Stimulated activated CD4-positive, alpha-beta T cell treated with anti-CD3 and anti-CD28 coated beads, Interleukin-12 subunit alpha, Interleukin-12 subunit beta, amount 100 ng/mL, for 24 hours (primary cell): ENCODE data around the gene SHKBP1.
"Not testable (repeated sequence)": the region's sequence is repeated elsewhere in the genome, so short reads cannot be mapped to it uniquely, and the experiment has no call there.

Source experiments
- DNase-seq, 2 experiments: peaks; one replicate each; pipeline ENCODE4 v3.0.0-alpha.2; 2020; ENCODE audit warnings: low read depth in 2 of 2

SHKBP1 gene

DNA sequence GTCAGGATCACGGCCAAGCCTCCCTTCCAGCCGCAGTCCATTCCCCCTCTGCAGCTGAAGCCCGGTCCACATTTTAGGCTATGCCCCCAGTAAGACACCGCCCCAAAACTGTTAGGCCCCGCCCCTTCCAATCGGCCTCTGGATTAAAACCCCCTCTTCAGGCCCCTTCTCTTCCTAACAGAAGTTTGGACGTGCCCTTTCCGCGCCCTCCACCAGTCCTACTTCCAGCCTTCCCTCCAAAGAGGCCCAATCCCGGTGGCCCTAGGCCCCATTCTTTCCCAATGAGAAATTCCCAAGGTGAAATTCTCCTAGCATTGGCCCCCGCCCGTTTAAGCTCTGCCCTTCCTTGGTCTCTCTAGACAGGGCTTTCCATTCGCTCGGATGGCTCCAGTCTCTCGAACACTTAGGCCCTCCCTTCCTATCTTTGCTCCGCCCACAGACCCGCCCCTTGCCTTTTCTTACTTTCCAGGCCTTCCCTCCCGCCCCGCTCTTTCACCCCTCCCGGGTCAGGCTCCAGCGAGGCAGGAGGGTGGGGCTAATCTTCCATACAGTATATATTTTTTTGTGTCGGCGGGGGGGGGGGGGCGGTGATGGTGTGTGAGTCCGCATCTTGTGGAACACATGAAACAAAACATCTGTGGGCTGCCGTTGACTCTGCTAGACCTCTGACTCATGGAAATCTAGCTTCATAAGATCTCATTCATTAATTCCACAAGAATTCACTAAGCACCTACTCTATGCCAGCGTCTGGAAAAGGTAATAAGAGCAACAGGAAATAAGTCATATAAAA lies 38.1 kb downstream of the SHKBP1 start:
- DNase-seq: peak; percentile 92 to 99

- DNase-seq: no peak
Measured at GRCh38 chr19:40616178-40616577, 39.5 kb downstream of the SHKBP1 start.

GRCh38 chr19:40616941-40617340 lies 40.3 kb downstream of the SHKBP1 start:
- DNase-seq: no peak

- no peak for DNase-seq
Measured at GRCh38 chr19:40617961-40618360, 41.3 kb downstream of the SHKBP1 start.

- no peak for DNase-seq
Measured at GRCh38 chr19:40619333-40620160, 42.9 kb downstream of the SHKBP1 start.

DNA sequence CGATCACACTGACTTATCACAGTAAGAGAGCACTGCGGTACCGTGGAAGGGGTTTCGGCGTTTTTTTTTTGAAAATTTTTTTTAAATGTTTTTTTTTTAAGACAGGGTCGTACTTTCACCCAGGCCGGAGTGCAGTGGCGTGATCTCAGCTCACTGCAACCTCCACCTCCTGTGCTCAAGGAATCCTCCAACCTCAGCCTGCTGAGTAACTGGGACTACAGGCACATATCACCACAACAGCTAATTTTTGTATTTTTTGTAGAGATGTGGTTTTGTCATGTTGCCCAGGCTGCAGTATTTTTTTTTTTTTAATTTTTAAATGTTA lies 43.5 kb downstream of the SHKBP1 start:
- no peak for DNase-seq

DNA sequence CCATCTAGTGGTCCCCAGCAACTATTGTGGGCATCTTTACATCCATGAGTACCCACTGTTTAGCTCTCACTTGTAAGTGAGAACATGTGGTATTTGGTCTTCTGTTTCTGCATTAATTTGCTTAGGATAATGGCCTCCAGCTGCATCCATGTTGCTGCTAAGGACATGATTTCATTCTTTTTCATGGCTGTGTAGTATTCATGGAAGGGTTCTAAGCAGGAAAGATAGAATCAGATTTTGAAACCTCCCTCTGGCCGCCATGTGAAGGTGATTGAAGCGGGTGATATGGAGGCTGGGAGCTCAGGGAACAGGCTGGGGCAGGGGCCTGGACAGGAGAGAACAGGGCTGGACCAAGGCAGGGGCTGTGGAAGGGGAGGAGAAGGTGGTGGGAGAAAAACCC lies 44.6 kb downstream of the SHKBP1 start:
- no peak for DNase-seq

GRCh38 chr19:40621966-40622772 lies 45.5 kb downstream of the SHKBP1 start:
- no peak for DNase-seq

DNA sequence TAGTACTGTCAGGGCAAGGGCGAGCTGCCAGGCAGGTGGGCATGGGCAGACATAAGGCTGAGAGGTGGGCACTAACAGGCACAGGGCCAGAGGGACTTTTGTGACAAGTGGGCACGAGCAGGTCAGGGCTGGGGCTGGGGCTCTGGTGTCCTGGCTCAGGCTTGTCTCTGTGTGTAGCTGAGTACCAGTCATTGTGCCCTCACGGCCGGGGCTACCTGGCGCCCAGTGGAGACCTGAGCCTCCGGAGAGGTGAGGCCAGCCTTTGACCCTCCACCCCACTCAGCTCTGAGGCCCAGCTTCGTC lies 46.1 kb downstream of the SHKBP1 start:
- DNase-seq: no peak

- no peak for DNase-seq
Measured at GRCh38 chr19:40623403-40624251, 47.0 kb downstream of the SHKBP1 start.

DNA sequence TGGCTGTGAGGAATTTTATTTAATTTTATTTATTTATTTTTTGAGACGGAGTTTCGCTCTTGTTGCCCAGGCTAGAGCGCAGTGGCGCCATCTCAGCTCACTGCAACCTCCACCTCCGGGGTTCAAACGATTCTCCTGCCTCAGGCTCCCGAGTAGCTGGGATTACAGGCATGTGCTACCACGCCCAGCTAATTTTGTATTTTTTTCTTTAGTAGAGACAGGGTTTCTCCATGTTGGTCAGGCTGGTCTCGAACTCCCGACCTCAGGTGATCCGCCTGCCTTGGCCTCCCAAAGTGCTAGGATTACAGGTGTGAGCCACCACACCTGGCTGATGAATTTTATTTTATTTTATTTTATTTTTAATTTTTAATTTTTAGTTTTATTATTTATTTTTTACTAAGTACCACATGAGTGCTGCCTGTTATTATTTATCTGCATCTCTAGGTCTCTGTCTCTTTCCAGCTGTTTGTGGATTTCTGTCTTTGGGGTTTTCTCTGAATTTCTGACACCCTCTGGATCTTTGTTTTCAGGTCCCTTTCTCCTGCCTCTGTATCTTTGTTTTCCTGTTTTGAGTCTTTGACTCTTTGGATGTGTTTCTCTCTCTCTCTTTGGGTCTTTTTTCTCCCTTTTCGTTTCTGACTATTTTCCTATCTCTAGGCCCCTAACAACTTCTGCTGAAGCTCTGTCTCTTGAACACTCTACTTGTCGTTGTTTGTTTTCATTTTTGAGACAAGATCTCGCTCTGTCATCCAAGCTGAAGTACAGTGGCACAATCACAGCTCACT lies 47.9 kb downstream of the SHKBP1 start:
- not testable (repeated sequence) for DNase-seq

DNA sequence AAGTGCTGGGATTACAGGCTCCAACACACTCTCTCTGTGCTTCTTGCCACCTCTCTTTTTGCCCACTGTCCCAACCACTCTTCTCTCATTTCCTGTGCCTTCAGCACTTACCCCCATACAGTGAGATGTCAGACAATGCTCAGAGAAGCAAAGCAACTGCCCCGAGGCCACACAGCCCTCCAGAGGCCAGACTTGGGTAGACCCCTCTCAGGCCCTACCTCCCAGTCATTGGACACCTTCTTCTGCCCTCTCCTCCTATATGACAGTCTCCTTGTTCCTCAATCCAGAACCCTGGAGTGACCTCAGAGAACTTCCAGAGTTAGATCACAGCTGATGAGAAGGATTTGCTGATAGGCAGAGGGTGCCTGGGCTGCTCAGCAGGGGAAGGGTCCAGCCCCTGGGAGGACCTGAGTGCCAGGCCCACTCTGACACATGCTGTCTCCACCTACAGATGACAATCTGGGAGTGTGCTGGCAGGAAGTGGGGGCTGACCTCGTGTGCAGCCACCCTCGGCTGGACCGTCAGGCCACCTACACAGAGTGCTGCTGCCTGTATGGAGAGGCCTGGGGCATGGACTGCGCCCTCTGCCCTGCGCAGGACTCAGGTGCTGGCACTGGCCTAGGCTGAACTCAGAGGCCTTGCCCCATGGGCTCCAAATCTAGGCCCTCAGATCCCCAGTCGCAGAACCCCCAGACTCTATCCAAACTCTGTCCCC lies 48.9 kb downstream of the SHKBP1 start:
- no peak for DNase-seq

DNA sequence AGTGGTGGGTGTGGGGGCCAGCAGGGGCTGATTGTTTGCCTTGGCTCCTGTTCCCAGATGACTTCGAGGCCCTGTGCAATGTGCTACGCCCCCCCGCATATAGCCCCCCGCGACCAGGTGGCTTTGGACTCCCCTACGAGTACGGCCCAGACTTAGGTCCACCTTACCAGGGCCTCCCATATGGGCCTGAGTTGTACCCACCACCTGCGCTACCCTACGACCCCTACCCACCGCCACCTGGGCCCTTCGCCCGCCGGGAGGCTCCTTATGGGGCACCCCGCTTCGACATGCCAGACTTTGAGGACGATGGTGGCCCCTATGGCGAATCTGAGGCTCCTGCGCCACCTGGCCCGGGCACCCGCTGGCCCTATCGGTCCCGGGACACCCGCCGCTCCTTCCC lies 50.2 kb downstream of the SHKBP1 start:
- no peak for DNase-seq

DNA sequence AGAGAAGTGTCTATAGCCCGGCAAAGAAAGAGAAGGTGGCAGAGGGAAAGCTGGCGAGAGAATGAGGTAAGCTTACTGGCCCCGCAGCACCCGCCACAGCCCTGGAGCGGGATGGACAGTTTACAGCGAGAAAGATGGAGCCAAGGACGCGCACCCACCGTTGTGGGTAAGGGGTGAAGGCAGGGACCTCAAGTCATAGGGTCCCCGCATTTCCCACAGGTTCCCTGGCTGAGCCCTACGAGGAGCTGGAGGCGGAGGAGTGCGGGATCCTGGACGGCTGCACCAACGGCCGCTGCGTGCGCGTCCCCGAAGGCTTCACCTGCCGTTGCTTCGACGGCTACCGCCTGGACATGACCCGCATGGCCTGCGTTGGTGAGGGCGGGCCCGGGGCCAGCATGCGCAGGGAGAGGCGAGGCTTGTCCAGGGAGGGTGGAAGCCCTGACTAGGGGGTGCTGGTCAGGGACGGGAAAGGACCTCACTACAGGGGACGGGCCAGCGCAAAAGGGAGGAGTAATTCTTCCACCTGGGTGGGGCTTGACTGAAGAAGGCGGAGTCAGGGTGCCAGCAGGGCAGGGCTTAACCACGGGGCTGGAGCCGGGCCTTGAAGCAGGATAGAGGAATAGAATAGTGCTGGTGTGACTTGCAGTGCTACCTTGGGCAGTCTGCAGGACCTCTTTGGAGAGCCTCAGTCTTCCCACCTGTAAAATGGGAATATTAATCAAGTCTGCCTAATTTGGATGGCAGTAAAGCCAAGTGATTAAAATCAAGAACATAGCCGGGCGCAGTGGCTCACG lies 51.0 kb downstream of the SHKBP1 start:
- DNase-seq: no peak

- DNase-seq: no peak
Measured at GRCh38 chr19:40629346-40629745, 52.7 kb downstream of the SHKBP1 start.

- DNase-seq: no peak
Measured at GRCh38 chr19:40630571-40631160, 54.0 kb downstream of the SHKBP1 start.

DNA sequence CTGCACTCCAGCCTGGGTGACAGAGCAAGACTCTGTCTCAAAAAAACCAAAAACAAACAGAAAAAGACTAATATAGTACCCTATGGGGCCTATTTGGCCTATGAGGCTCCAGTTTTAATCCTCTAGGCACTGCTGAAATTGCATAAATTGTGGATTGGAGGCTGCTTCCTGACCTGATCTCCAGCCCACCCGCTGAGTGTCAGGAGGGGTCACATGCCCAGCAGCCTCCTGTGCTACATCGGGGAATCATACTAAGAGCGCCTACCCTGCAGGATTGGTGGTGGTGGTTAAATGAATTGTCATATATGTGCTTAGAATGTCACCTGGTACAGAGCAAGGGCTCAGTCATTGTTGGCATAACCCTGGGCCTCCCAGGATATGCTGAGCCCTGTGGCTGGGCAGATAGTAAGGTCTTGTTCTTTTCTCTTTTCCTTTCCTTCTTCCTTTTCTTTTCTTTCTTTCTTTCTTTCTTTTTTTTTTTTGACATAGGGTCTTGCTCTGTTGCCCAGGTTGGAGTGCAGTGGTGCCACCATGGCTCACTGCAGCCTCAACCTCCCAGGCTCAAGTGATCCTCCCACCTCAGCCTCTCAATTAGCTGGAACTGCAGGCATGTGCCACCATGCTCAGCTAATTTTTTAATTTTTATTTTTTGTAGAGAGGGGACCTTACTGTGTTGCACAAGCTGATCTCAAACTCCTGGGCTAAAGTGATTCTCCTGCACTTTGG lies 55.8 kb downstream of the SHKBP1 start:
- no peak for DNase-seq

GRCh38 chr19:40633207-40633606 lies 56.5 kb downstream of the SHKBP1 start:
- no peak for DNase-seq
